Endothelial cell of umbilical vein (primary cell): ENCODE data around the gene LPAR5. TPM values are rescaled to one million over a fixed set of nuclear protein-coding genes. Genes with fewer than 3 reads are reported as not detected.

Experiments
- BruUV-seq: library from RNA; stranded (reverse); fragments of 400-500 nt; replicated peaks from 2 replicates; lab custom pipeline; 2021; lab: Mats Ljungman, UMichigan
- CTCF ChIA-PET: fragments of 300-600, 350-600 bp; sonication (Branson Sonifier 250); formaldehyde crosslinking; loops from one replicate; lab custom pipeline; 2021; ENCODE audit warnings: antibody characterized with exemption, inconsistent platforms; lab: Charles Lee
- POLR2A ChIA-PET: fragments of 300-600, 350-600 bp; sonication (Branson Sonifier 250); formaldehyde crosslinking; loops from one replicate; lab custom pipeline; 2021; ENCODE audit warnings: antibody characterized with exemption, inconsistent platforms; lab: Charles Lee
- DNase-seq: peaks from one replicate; pipeline ENCODE4 v3.0.0-alpha.2; 2011; ENCODE audit warnings: low read depth, low spot score
- FAIRE-seq: peaks from 2 replicates; lab custom pipeline; 2011; peaks lifted over from hg19 to GRCh38; lab: Jason Lieb, UNC
- H2AFZ ChIP-seq: 2 replicates; pipeline ENCODE4 v1.6.0; 2012; ENCODE audit warnings: low read depth, low read length, control low read depth, inconsistent platforms
- H3K27ac ChIP-seq: 2 replicates; pipeline ENCODE4 v1.5.1; 2011; ENCODE audit warnings: low read depth, mild to moderate bottlenecking, control low read depth, low read length, moderate library complexity; ENCODE audit not compliant: insufficient read depth
- H3K27me3 ChIP-seq, 2 experiments: 2 replicates each; pipeline versions ENCODE4 v1.6.0 to v1.6.1; 2011; ENCODE audit warnings: low read length in 2 of 2, mixed read lengths in 1 of 2; ENCODE audit not compliant: control insufficient read depth in 2 of 2, insufficient read depth in 2 of 2
- H3K36me3 ChIP-seq, 2 experiments: 2 replicates in 1 of 2; 3 replicates in 1 of 2; pipeline ENCODE4 v1.5.1; 2011; ENCODE audit warnings: low read length in 2 of 2, mild to moderate bottlenecking in 1 of 2, moderate library complexity in 1 of 2; ENCODE audit not compliant: control insufficient read depth in 2 of 2, insufficient read depth in 2 of 2; ENCODE audit errors: extremely low read depth in 1 of 2
- H3K4me1 ChIP-seq: 3 replicates; pipeline ENCODE4 v1.5.1; 2011; ENCODE audit warnings: mild to moderate bottlenecking, low read length; ENCODE audit not compliant: control insufficient read depth, insufficient read depth; ENCODE audit errors: extremely low read depth
- H3K4me2 ChIP-seq: 2 replicates; pipeline ENCODE4 v1.6.1; 2011; ENCODE audit warnings: low read length, control low read depth, mixed read lengths; ENCODE audit not compliant: insufficient read depth
- H3K4me3 ChIP-seq, 3 experiments: fragments of 200-600 bp in 1 of 3; sonication (generic), shearing (Covaris generic) in 1 of 3; replicated peaks in 1 of 3; 2 replicates each; pipeline ENCODE4 v1.5.1; 2011 to 2016; ENCODE audit warnings: control low read depth in 3 of 3, low read length in 3 of 3, mild to moderate bottlenecking in 2 of 3, inconsistent platforms in 1 of 3, low read depth in 1 of 3, moderate library complexity in 1 of 3; ENCODE audit not compliant: insufficient read depth in 1 of 3
- H3K79me2 ChIP-seq: 2 replicates; pipeline ENCODE4 v1.6.0; 2012; ENCODE audit warnings: low read length, inconsistent platforms; ENCODE audit not compliant: control insufficient read depth, insufficient read depth
- H3K9ac ChIP-seq: replicated peaks from 2 replicates; pipeline ENCODE3; 2011; ENCODE audit warnings: low read length, control low read depth; ENCODE audit not compliant: insufficient read depth; ENCODE audit errors: extremely low read depth
- H3K9me1 ChIP-seq: replicated peaks from 3 replicates; pipeline ENCODE4 v1.6.0; 2011; ENCODE audit warnings: mild to moderate bottlenecking, low read length; ENCODE audit not compliant: control insufficient read depth, insufficient read depth; ENCODE audit errors: extremely low read depth
- H3K9me3 ChIP-seq: replicated peaks from 2 replicates; pipeline ENCODE4 v1.5.1; 2012; ENCODE audit warnings: low read length, inconsistent platforms; ENCODE audit not compliant: control insufficient read depth, insufficient read depth
- H4K20me1 ChIP-seq: replicated peaks from 2 replicates; pipeline ENCODE3; 2011; ENCODE audit warnings: mild to moderate bottlenecking, low read length; ENCODE audit not compliant: control insufficient read depth, insufficient read depth; ENCODE audit errors: extremely low read depth
- CTCF ChIP-seq, 2 donors: IDR thresholded peaks; 1 replicate in 1 of 2; 2 replicates in 1 of 2; pipeline ENCODE4 v1.5.1; 2011; ENCODE audit warnings: low read length in 2 of 2, mild to moderate bottlenecking in 2 of 2, moderate library complexity in 2 of 2, control low read depth in 1 of 2, inconsistent platforms in 1 of 2, low read depth in 1 of 2; ENCODE audit not compliant: insufficient read depth in 1 of 2; ENCODE audit errors: extremely low read depth in 1 of 2
- EZH2 ChIP-seq: IDR thresholded peaks from 2 replicates; pipeline ENCODE4 v1.6.1; 2012; ENCODE audit warnings: borderline replicate concordance, low read depth, mild to moderate bottlenecking, moderate library complexity, low read length, inconsistent platforms; ENCODE audit not compliant: severe bottlenecking
- FOS ChIP-seq: IDR thresholded peaks from 2 replicates; pipeline ENCODE4 v1.6.1; 2011; ENCODE audit warnings: mild to moderate bottlenecking, low read length, moderate library complexity, borderline replicate concordance; ENCODE audit not compliant: insufficient read depth
- GATA2 ChIP-seq: IDR thresholded peaks from 2 replicates; pipeline ENCODE4 v1.7.0; 2011; ENCODE audit warnings: low read depth, mild to moderate bottlenecking, moderate library complexity, mixed read lengths, low read length; ENCODE audit not compliant: insufficient read length, insufficient read depth
- JUN ChIP-seq: IDR thresholded peaks from 2 replicates; pipeline ENCODE4 v1.6.1; 2011; ENCODE audit warnings: borderline replicate concordance, low read depth; ENCODE audit not compliant: insufficient read length, insufficient read depth
- MAX ChIP-seq: IDR thresholded peaks from 2 replicates; pipeline ENCODE4 v1.6.1; 2011; ENCODE audit not compliant: insufficient read depth, insufficient read length
- MYC ChIP-seq: IDR thresholded peaks from one replicate; pipeline ENCODE4 v1.6.1; 2011; ENCODE audit warnings: mild to moderate bottlenecking, low read depth, low read length
- POLR2A ChIP-seq: IDR thresholded peaks from 2 replicates; pipeline ENCODE4 v1.6.1; 2012; ENCODE audit warnings: low read depth, mild to moderate bottlenecking, control low read depth, low read length
- POLR2AphosphoS5 ChIP-seq: IDR thresholded peaks from 2 replicates; pipeline ENCODE4 v1.6.1; 2012; ENCODE audit warnings: low read depth, mild to moderate bottlenecking, control low read depth, low read length, moderate library complexity; ENCODE audit not compliant: insufficient read depth
- dilution Hi-C: fragments of 300-500 bp; cut with MboI; formaldehyde crosslinking; loops from one replicate; pipeline ENCODE4 v1.15.0; 2019; ENCODE audit warnings: low sequenced_read_pairs; ENCODE audit not compliant: extremely low pct_ligation_motif_present
- intact Hi-C: fragments of 100-400 bp; cut with micrococcal nuclease; formaldehyde crosslinking; loops from one replicate; pipeline ENCODE4 v1.10.0; 2022
- polyA plus RNA-seq, 4 experiments: library from polyadenylated mRNA; depleted of rRNA in 3 of 4; stranded (reverse) in 3 of 4; unstranded in 1 of 4; fragments of >200 nt; gene quantifications; 2 replicates each; pipeline versions ENCODE4 v1.2.1 to v1.2.3, GENCODE V29; 2011 to 2012; ENCODE audit warnings: missing spikeins in 1 of 4
- total RNA-seq: library from RNA; stranded (reverse); gene quantifications from 2 replicates; pipeline ENCODE4 v1.2.3, GENCODE V29; 2021

The LPAR5 gene
- total and polyA plus RNA-seq, 2 donors (not counting 3 experiments of a cell fraction or from before 2014, with no cell fraction given) = 0.23 TPM; not detected in 1

- H2AFZ ChIP-seq = peak overlapping the region; percentile 26
- CTCF ChIA-PET = interaction anchor here (0.8 to 1.3 kb wide), 4 partner anchors 36 to 92 kb away, joined by 3 to 4 read pairs (median 4); partner anchors contain the start of gene NOP2
- dilution Hi-C loops = no loop called here
- H3K4me2 ChIP-seq = peak overlapping the region; percentile 91
- no peaks in the 10 kb centered on the region for H3K27me3 ChIP-seq
- H3K9ac ChIP-seq = peak overlapping the region; percentile 74
- H3K79me2 ChIP-seq = peaks cover 45% of the 10 kb centered on the region
- peak; percentile 40 for DNase-seq
- no peaks in the 10 kb centered on the region for H3K9me1 ChIP-seq
- H3K4me3 ChIP-seq = peak overlapping the region; percentile 78 to 97 (median 87)
- intact Hi-C loops = loop anchor here (2.0 kb wide), 2 partner anchors 38 to 160 kb away; partner anchors contain the start of genes NOP2 and PTMS
- POLR2A ChIA-PET = no interaction called here
- H3K4me1 ChIP-seq = peaks cover 30% of the 10 kb centered on the region
- H3K27ac ChIP-seq = peak overlapping the region; percentile 62
- TF ChIP-seq POLR2AphosphoS5 (no peak), POLR2A (no peak), FOS (no peak), MYC (no peak), GATA2 (no peak), EZH2 (no peak), JUN (no peak), MAX (no peak), CTCF (IDR thresholded peaks at IDR 0.05; ENCODE audit: extremely low read depth in 1 of 2, insufficient read depth in 1 of 2, low read depth in 1 of 2, low read length in 2 of 2) (no peak)
- peaks cover 10 to 11% of the 10 kb centered on the region in 2 experiments for H3K36me3 ChIP-seq
- H4K20me1 ChIP-seq = no peaks in the 10 kb centered on the region
- FAIRE-seq = peak; percentile 65
- no peaks in the 10 kb centered on the region for H3K9me3 ChIP-seq
- no TSS peak for BruUV-seq
These were observed 29.2 kb downstream of the LPAR5 start for GRCh38 chr12:6606331-6607131.
